Activated CD8-positive, alpha-beta T cell treated with anti-CD3 and anti-CD28 coated beads, Interleukin-2, amount 10 ng/mL, durations not matched to agents 7 days and 5 days (primary cell): Measurements from ENCODE around the gene CDK4. TPM values are rescaled to one million over a fixed set of nuclear protein-coding genes. Genes with fewer than 3 reads are reported as not detected.

Experiments
- ATAC-seq: fragments of 150-1000 bp; cut with Tn5 transposase; one replicate; pipeline ENCODE4 v1.10.0; 2021; ENCODE audit warnings: moderate library complexity
- CTCF ChIA-PET: fragments of 350-600 bp; sonication (Branson Sonifier 250); formaldehyde crosslinking; loops from one replicate; lab custom pipeline; 2021; ENCODE audit warnings: antibody characterized with exemption; lab: Charles Lee
- POLR2A ChIA-PET: fragments of 350-600 bp; sonication (Branson Sonifier 250); formaldehyde crosslinking; loops from one replicate; lab custom pipeline; 2021; ENCODE audit warnings: antibody characterized with exemption; lab: Charles Lee
- DNase-seq: peaks from one replicate; pipeline ENCODE4 v3.0.0-alpha.2; 2020
- H3K27ac Mint-ChIP-seq: one replicate; pipeline ENCODE4 v1.8.0; 2021; ENCODE audit warnings: mild to moderate bottlenecking, mixed read lengths
- H3K27me3 Mint-ChIP-seq: one replicate; pipeline ENCODE4 v1.8.0; 2021; ENCODE audit warnings: low read depth, mixed read lengths
- H3K36me3 Mint-ChIP-seq: one replicate; pipeline ENCODE4 v1.8.0; 2021; ENCODE audit warnings: low read depth, mixed read lengths
- H3K4me1 Mint-ChIP-seq: one replicate; pipeline ENCODE4 v1.8.0; 2021; ENCODE audit warnings: low read depth, mixed read lengths
- H3K4me3 Mint-ChIP-seq: one replicate; pipeline ENCODE4 v1.8.0; 2021; ENCODE audit warnings: mild to moderate bottlenecking, mixed read lengths
- H3K9me3 Mint-ChIP-seq: one replicate; pipeline ENCODE4 v1.8.0; 2022; ENCODE audit warnings: mixed read lengths; ENCODE audit not compliant: insufficient read depth
- total RNA-seq, 2 experiments: library from RNA; stranded (reverse); gene quantifications; one replicate each; pipeline ENCODE4 v1.2.3, GENCODE V29; 2021

Gene CDK4
- total RNA-seq, 2 experiments from 2014 or later: 132 to 146 TPM

DNA sequence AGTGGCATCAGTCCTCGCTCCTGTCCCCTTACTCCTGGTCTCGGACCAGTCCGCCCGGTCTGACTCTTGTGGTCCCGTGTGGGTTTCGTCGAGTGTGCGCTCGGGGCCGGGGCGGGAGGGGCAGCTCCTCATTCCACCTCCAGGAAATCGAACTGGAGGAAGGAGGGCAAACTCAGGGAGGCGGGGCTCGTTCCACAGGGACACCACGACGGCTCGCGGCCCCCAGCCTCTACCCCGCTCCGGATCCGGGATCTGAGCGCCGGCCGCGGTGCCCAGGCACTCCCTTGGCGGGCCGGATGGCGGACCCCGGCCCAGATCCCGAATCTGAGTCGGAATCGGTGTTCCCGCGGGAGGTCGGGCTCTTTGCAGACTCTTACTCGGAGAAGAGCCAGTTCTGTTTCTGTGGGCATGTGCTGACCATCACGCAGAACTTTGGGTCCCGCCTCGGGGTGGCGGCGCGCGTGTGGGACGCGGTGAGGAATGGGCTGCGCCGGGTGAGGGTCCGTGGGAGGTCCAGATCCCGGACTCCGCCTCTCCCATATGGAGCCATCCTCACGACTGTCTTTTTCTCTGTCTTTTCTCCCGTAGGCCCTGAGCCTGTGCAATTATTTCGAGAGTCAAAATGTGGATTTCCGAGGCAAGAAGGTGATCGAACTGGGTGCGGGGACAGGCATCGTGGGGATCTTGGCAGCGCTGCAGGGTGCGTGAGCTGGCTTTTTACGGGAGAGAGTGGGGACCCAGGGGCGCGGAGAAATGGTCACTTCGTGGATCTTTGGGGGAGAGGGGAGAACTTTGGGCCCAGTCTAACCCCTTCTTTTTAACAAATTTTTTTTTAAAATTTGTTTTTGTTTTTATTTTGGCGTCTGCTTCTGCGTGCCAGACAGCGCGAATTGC, 20.6 kb upstream of the CDK4 start, which contains the start of gene EEF1AKMT3:
EEF1AKMT3 (plus strand) TSS at position 186 of the 894 bp plus-strand sequence; CDS start at position 297, 111 bp downstream.
- Mint-ChIP-seq H3K36me3 (peaks cover 25% of the 10 kb centered on the region), H3K9me3 (no peaks in the 10 kb centered on the region), H3K4me1 (peaks cover 21% of the 10 kb centered on the region), H3K27ac (peak within 1 kb of the TSS; percentile 98), H3K27me3 (no peaks in the 10 kb centered on the region), H3K4me3 (peak within 1 kb of the TSS; percentile 97)
- peak; percentile 50 for ATAC-seq
- CTCF ChIA-PET: interaction anchor here (0.9 to 1.5 kb wide), 8 partner anchors 9 to 31 kb away, joined by 3 to 13 read pairs (median 4); partner anchors contain the start of gene TSFM
- POLR2A ChIA-PET: interaction anchor here (0.7 to 1.3 kb wide), 4 partner anchors 8 to 16 kb away, joined by 3 to 6 read pairs (median 5); partner anchors contain the start of gene TSFM
- peak; percentile 55 for DNase-seq

DNA sequence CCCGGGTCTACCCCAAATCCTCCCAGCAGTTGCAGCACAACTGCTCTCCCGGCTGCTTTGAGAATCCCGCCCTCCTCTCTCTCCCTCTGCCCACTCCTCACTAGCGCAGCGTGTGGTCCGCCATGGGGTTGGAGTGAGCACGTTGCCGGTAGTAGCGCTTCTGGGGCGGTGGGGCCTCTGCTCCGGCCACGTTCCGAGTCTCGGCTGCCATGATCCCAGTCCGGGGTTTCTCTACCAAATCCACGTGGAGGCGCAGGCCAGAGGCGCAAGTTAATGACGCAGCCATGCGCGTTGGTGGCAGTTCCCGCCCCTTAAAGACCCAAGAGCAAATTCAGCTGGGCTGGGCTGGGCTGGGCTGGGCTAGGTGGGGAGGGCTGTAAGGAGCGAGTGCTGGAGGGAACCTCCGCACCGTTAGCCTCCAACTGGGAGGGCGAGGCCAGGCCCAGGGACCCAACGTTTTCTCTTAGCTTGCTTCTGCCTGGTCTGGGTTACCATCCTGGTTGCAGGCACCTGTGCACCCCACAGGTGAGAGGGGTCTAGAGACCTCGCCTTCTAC, 19.8 kb upstream of the CDK4 start, which contains the start of gene METTL1:
METTL1 (minus strand) TSS at position 233 of the 556 bp plus-strand sequence; CDS start at position 211, 22 bp downstream.
- DNase-seq (peak; percentile 96), ATAC-seq (peak; percentile 91)
- Mint-ChIP-seq H3K4me1 (peaks cover 21% of the 10 kb centered on the region), H3K27me3 (no peaks in the 10 kb centered on the region), H3K9me3 (no peaks in the 10 kb centered on the region), H3K4me3 (peak within 1 kb of the TSS; percentile 97), H3K27ac (peak within 1 kb of the TSS; percentile 98), H3K36me3 (peaks cover 25% of the 10 kb centered on the region)
- POLR2A ChIA-PET: interaction anchor here (0.6 to 1.3 kb wide), 5 partner anchors 9 to 98 kb away, joined by 3 to 6 read pairs (median 5); partner anchors contain the start of gene TSFM
- CTCF ChIA-PET: interaction anchor here (0.9 to 1.5 kb wide), 6 partner anchors 9 to 31 kb away, joined by 3 to 13 read pairs (median 7); partner anchors contain the start of gene TSFM

DNA sequence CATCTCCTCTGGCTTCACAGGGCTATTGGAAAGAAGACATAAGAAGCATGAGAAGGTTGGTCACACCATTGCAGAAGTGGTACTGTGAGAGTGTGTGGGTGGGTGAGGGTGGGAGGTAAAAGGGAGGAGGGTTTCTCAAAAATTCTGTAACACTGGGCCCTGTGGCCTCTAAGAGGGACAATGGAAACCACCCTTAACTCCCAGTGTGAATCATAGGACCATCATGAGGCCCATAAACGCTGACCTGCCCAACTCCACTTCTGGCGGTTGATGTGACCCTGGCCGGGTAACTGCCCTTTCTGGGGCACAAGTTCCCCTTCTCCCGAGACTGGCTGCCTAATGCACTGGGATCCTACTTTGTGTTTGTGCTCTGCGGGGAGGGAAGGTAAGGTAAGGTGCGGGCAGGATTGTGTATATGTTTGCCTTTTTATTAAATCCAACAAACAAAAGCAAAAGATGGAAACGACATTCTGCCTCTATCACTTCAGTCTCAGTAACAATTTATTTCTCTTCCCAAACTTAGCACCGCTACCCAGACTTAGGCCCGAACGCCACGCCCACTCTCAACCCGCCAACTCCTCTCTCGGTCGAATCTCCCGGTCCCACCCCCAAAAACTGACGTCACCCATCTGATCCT, 19.2 kb upstream of the CDK4 start:
- H3K9me3 Mint-ChIP-seq: no peaks in the 10 kb centered on the region
- peak; percentile 91 for DNase-seq
- H3K4me1 Mint-ChIP-seq: peaks cover 27% of the 10 kb centered on the region
- ChIA-PET CTCF (interaction anchor here (0.9 to 1.5 kb wide), 6 partner anchors 10 to 15 kb away, joined by 3 to 13 read pairs (median 7); partner anchors contain the start of gene TSFM), POLR2A (interaction anchor here (0.6 to 1.3 kb wide), 3 partner anchors 9 to 99 kb away, joined by 3 to 5 read pairs (median 5); partner anchors contain the start of gene TSFM)
- peak overlapping the region; percentile 97 for H3K4me3 Mint-ChIP-seq
- peak overlapping the region; percentile 98 for H3K27ac Mint-ChIP-seq
- peaks cover 4% of the 10 kb centered on the region for H3K27me3 Mint-ChIP-seq
- H3K36me3 Mint-ChIP-seq: peaks cover 27% of the 10 kb centered on the region
- peak; percentile 75 for ATAC-seq

DNA sequence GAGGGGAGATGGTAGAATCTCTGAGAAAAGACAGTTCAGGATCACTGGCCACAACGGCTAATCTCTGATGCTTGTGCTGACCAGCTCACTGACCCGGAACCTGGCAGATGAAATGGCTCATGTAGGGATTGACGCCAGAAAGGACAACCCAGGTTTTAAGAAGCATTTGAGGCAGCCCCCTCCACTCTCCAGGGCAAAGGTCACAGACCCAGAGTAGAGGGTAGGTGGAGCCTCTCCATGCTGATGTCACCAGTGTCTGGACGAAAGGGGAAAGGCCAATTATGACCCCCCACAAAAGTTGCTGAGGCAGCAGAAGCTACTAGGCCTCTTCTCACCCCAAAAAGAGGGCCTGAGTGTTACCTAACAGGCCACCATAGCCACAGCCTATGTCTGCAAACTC, 18.6 kb upstream of the CDK4 start:
- ATAC-seq: no peak
- POLR2A ChIA-PET: no interaction called here
- peak overlapping the region; percentile 39 for H3K4me3 Mint-ChIP-seq

DNA sequence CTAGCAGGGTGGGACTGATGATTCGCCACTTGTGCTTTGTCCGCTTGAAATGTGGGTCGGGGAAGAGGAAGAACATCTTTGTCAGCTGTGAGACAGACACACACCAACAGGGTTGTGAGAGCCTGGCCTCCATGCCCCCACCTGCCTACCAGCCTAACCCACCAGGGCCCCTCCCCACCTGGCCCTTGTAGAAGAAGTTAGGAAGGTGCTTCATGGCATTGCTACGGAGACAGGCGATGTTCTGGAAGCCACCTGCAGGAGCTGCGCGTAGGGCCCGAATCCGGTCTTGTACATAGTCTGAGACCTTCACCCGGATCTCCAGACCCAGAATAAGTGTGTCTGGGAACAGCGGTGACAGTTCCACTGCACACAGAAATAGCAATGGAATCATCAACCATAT, 17.5 kb upstream of the CDK4 start:
- DNase-seq: no peak
- Mint-ChIP-seq H3K27me3 (peaks cover 9% of the 10 kb centered on the region), H3K4me3 (no peak overlapping the region), H3K9me3 (no peaks in the 10 kb centered on the region), H3K4me1 (peaks cover 44% of the 10 kb centered on the region), H3K36me3 (peaks cover 24% of the 10 kb centered on the region), H3K27ac (no peak overlapping the region)
- ATAC-seq: no peak
- POLR2A ChIA-PET: no interaction called here
- CTCF ChIA-PET: interaction anchor here (1.1 to 5.4 kb wide), 2 partner anchors 10 to 13 kb away, joined by 3 to 72 read pairs; partner anchors contain the start of gene MARCHF9

More for the DNA sequence above, 18.6 kb upstream of the CDK4 start:
- no peaks in the 10 kb centered on the region for H3K9me3 Mint-ChIP-seq
- no peak for DNase-seq
- H3K4me1 Mint-ChIP-seq: peaks cover 33% of the 10 kb centered on the region
- H3K27ac Mint-ChIP-seq: peak overlapping the region; percentile 61
- peaks cover 25% of the 10 kb centered on the region for H3K36me3 Mint-ChIP-seq
- H3K27me3 Mint-ChIP-seq: peaks cover 7% of the 10 kb centered on the region
- CTCF ChIA-PET: interaction anchor here (1.0 to 1.1 kb wide), 2 partner anchors 11 to 14 kb away, joined by 3 read pairs; no protein-coding TSS in a partner anchor

- ATAC-seq (no peak), DNase-seq (no peak)
- H3K27ac Mint-ChIP-seq: no peak overlapping the region
- peaks cover 12% of the 10 kb centered on the region for H3K27me3 Mint-ChIP-seq
- POLR2A ChIA-PET: interaction anchor here (1.7 to 1.8 kb wide), 2 partner anchors 8 to 11 kb away, joined by 5 read pairs; no protein-coding TSS in a partner anchor
- no peak overlapping the region for H3K4me3 Mint-ChIP-seq
- peaks cover 44% of the 10 kb centered on the region for H3K4me1 Mint-ChIP-seq
- CTCF ChIA-PET: interaction anchor here (1.0 to 5.4 kb wide), 5 partner anchors 8 to 136 kb away, joined by 3 to 72 read pairs (median 10); partner anchors contain the start of gene MARCHF9
- no peaks in the 10 kb centered on the region for H3K9me3 Mint-ChIP-seq
- peaks cover 20% of the 10 kb centered on the region for H3K36me3 Mint-ChIP-seq
These were observed 15.8 kb upstream of the CDK4 start for GRCh38 chr12:57767876-57768275.

DNA sequence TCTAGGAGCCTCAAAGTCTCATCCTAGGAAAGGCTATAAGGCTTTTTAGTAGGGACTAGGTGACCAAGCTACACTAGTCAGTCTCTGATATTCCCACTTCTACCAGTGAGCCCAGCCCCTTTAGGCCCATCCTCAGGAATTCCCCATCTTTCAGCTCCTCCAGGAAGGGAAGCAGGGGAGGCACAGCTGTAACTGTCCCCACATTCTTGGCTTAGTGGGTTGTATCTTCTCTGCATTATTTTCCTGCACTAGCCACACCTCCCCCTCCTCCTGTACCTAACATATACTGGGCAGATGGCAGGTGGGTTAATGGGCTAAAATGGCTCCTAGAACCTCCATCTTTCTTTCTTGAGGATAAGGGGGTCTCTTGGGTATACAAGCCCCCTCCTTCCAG, 15.2 kb upstream of the CDK4 start:
- Mint-ChIP-seq H3K27me3 (peaks cover 12% of the 10 kb centered on the region), H3K27ac (no peak overlapping the region), H3K4me1 (peaks cover 42% of the 10 kb centered on the region), H3K4me3 (no peak overlapping the region), H3K9me3 (no peaks in the 10 kb centered on the region), H3K36me3 (peaks cover 20% of the 10 kb centered on the region)
- CTCF ChIA-PET: interaction anchor here (1.0 to 5.4 kb wide), 6 partner anchors 8 to 137 kb away, joined by 3 to 72 read pairs (median 9); partner anchors contain the start of gene MARCHF9
- ATAC-seq (no peak), DNase-seq (no peak)
- POLR2A ChIA-PET: interaction anchor here (0.8 to 1.8 kb wide), 4 partner anchors 11 to 132 kb away, joined by 3 to 5 read pairs (median 4); partner anchors contain the start of gene TSFM

DNA sequence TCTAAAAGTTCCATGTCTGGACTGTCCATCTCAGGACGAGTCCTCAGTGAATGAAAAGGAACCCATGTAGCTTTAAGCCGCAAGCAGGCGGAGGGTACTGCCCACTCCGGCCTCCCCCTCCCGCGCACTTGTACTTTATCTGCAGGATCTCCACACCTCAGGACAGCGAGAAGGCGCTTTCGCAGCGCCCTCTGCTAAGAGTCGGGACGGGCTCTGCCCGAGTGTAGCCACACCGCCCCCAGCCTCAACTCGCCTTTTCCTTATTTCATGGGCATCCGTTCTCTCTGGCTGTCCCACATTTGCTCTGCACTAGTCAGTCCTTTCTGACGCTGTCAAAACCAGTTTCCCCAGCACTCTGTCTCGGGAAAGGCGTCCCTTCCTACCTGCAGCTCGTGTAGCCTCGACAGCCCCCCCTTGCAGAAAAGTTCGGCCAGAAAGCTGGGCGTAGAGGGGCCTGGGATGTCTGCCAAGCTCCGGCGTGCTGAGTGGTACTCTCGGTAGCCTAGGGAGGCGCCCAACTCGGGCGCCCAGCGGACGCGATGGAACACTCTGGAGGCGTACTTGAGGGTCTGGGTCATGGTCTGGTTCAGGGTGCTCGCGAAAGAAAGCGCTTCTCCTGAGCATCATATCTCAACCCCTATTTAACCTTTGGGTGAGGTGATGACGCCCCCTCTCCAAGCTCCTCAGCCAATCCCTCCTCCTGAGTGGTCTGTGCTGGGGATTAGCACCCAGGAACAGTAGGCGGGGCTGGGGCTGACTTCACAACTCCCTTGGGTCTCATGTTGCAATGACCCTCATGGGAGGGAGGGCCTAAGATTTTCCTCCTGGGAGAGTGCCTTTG, 14.6 kb upstream of the CDK4 start, which contains the start of gene CYP27B1:
CYP27B1 (minus strand) TSS at position 615 of the 841 bp plus-strand sequence; CDS start at position 578, 37 bp downstream.
- POLR2A ChIA-PET: interaction anchor here (0.6 to 1.8 kb wide), 5 partner anchors 10 to 150 kb away, joined by 3 to 5 read pairs (median 4); partner anchors contain the start of gene TSFM
- DNase-seq: no peak
- H3K9me3 Mint-ChIP-seq: no peaks in the 10 kb centered on the region

GRCh38 chr12:57765698-57766463, 13.8 kb upstream of the CDK4 start:
- H3K27ac Mint-ChIP-seq: peak overlapping the region; percentile 80
- H3K27me3 Mint-ChIP-seq: peaks cover 12% of the 10 kb centered on the region
- POLR2A ChIA-PET: interaction anchor here (0.6 to 1.8 kb wide), 3 partner anchors 9 to 149 kb away, joined by 4 to 5 read pairs (median 5); no protein-coding TSS in a partner anchor
- no peak for DNase-seq
- peaks cover 20% of the 10 kb centered on the region for H3K36me3 Mint-ChIP-seq
- CTCF ChIA-PET: interaction anchor here (0.8 to 5.4 kb wide), 8 partner anchors 10 to 138 kb away, joined by 3 to 72 read pairs (median 4); partner anchors contain the start of genes MARCHF9 and TSFM
- ATAC-seq: peak; percentile 20
- H3K9me3 Mint-ChIP-seq: no peaks in the 10 kb centered on the region
- H3K4me1 Mint-ChIP-seq: peaks cover 34% of the 10 kb centered on the region
- peak overlapping the region; percentile 83 for H3K4me3 Mint-ChIP-seq

More for the DNA sequence above, 14.6 kb upstream of the CDK4 start, which contains the start of gene CYP27B1:
- CTCF ChIA-PET: interaction anchor here (0.8 to 5.4 kb wide), 8 partner anchors 10 to 138 kb away, joined by 3 to 72 read pairs (median 4); partner anchors contain the start of genes MARCHF9 and TSFM
- Mint-ChIP-seq H3K36me3 (peaks cover 20% of the 10 kb centered on the region), H3K4me3 (peak within 1 kb of the TSS; percentile 83), H3K27me3 (peaks cover 12% of the 10 kb centered on the region), H3K4me1 (peaks cover 40% of the 10 kb centered on the region), H3K27ac (no peak within 1 kb of the TSS)
- no peak for ATAC-seq
